NCI-H748 treated with DMSO at 0.1 percent for 48 hours (cell line): Measurements from ENCODE around the gene HTR3B.
A peak's percentile ranks its signal among the peaks of the same experiment; 100 is the strongest.
"Not testable (repeated sequence)": the region's sequence is repeated elsewhere in the genome, so short reads cannot be mapped to it uniquely, and the experiment has no call there.

ENCODE experiments used
- DNase-seq: peaks from one replicate; lab custom pipeline; 2025; lab: John Stamatoyannopoulos, UW

The HTR3B gene

GRCh38 chr11:113946162-113946561, 41.6 kb downstream of the HTR3B start:
- not testable (repeated sequence) for DNase-seq

- no peak for DNase-seq
These were observed 43.4 kb downstream of the HTR3B start for GRCh38 chr11:113947994-113948393.

- no peak for DNase-seq
These were observed 45.3 kb downstream of the HTR3B start for GRCh38 chr11:113949891-113950290.

GRCh38 chr11:113951537-113951936, 46.9 kb downstream of the HTR3B start:
- no peak for DNase-seq

GRCh38 chr11:113952070-113952469, 47.5 kb downstream of the HTR3B start:
- DNase-seq, result no peak

GRCh38 chr11:113952588-113952987, 48.0 kb downstream of the HTR3B start:
- no peak for DNase-seq

GRCh38 chr11:113954235-113954634, 49.6 kb downstream of the HTR3B start:
- no peak for DNase-seq

GRCh38 chr11:113956986-113957385, 52.4 kb downstream of the HTR3B start:
- DNase-seq, result no peak

GRCh38 chr11:113960702-113961330, 56.2 kb downstream of the HTR3B start:
- DNase-seq, result no peak

- DNase-seq, result no peak
These were observed 62.8 kb downstream of the HTR3B start for GRCh38 chr11:113967361-113967760.

- no peak for DNase-seq
These were observed 67.1 kb downstream of the HTR3B start for GRCh38 chr11:113971506-113972195.

GRCh38 chr11:113974741-113975470, 70.3 kb downstream of the HTR3B start, which contains the start of gene HTR3A:
Gene HTR3A (plus strand): TSS chr11:113975108. CDS start chr11:113975326, 218 bp downstream.
- DNase-seq, result peak; percentile 74

GRCh38 chr11:113977071-113977490, 72.5 kb downstream of the HTR3B start:
- DNase-seq, result no peak

GRCh38 chr11:113977701-113978100, 73.1 kb downstream of the HTR3B start:
- DNase-seq, result no peak

GRCh38 chr11:113979431-113979830, 74.8 kb downstream of the HTR3B start:
- DNase-seq, result no peak

GRCh38 chr11:113980785-113981184, 76.2 kb downstream of the HTR3B start:
- DNase-seq, result no peak

- DNase-seq, result no peak
These were observed 77.7 kb downstream of the HTR3B start for GRCh38 chr11:113982306-113982705.

GRCh38 chr11:113984781-113985180, 80.2 kb downstream of the HTR3B start:
- DNase-seq, result no peak

- DNase-seq, result no peak
These were observed 81.3 kb downstream of the HTR3B start for GRCh38 chr11:113985906-113986305.

GRCh38 chr11:113986351-113987140, 82.0 kb downstream of the HTR3B start:
- no peak for DNase-seq

GRCh38 chr11:113989381-113989780, 84.8 kb downstream of the HTR3B start:
- DNase-seq, result no peak

GRCh38 chr11:113989916-113990315, 85.3 kb downstream of the HTR3B start:
- no peak for DNase-seq
